Activated CD4-positive, alpha-beta T cell treated with anti-CD3 and anti-CD28 coated beads for 4 hours (primary cell): ENCODE results near the gene POMP.

Experiments
- DNase-seq, 2 donors: peaks; one replicate each; pipeline ENCODE4 v3.0.0-alpha.2; 2020

The POMP gene, protein sequence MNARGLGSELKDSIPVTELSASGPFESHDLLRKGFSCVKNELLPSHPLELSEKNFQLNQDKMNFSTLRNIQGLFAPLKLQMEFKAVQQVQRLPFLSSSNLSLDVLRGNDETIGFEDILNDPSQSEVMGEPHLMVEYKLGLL

DNA sequence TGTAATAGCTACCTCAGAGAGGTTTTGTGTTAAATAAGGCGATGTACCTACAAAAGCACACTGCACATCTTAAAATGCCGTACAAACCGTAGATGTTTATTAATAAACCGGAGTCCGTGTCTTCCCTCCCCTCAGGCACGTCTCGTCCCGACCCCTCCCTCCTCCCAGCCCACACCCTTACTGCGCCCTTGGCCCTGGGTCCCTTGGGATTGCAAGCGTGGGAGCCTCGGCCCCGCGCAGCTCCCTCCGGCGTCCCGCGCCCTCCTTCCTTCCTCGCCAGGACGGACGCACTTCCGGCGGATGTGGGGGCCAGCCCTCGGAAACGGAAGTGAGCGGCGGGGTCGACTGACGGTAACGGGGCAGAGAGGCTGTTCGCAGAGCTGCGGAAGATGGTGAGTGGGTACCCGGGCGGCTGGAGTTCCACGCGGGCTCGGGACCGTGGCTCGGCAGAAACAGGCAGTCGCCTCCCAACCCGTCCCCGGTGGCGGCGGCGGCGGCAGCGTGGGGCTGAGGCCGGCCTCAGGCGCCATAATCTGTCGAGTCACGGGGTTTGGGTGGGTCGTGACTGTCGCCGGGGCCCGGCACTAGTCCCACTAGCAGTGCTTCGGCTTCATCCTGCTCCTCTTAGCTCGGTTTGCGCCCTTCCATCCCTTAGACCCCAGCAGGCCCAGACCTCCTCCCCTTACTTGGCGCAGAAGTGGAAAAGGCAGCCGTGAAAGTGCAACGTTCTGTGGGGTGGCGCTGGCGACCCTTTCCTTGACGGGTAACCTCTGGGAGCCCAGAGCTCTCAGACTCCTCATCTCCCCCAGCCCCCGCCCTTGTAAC, at the start of gene POMP:
POMP (plus strand) TSS at position 335 of the 825 bp plus-strand sequence; CDS start at position 390, 55 bp downstream.
- peak; percentile 87 for DNase-seq

DNA sequence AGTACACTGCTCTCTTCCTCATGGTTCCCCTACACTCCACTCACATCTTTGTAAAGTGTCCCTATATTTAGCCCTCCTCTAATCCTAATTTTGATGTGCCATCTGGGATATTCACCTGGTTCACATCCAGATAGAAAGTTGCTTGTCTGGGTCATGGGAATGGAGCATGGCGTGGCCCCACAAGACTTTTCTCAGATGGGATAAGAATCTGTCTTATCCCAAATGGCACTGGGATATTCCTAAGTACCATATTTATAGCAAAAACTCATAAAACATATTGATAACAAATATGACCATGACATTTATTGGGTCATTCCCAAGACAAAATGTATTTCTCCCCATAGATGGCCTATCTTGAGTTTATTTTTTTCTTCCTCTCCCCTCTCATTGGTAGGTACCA, 49.5 kb upstream of the POMP start:
- DNase-seq: no peak

DNA sequence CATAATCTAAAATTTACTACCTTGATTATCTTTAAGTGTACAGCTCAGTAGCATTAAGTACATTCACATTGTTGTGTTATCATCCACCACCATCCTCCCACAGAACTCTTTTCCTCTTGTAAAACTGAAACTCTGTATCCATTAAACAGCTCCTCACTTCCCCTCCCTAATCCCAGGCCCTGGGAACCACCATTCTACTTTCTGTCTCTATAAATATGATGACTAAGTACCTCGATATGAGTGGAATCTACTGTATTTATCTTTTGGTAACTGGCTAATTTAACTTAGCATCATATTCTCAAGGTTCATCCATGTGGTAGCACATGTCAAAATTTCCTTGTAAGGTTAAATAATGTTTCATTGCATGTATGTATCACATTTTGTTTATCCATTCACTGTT, 49.0 kb upstream of the POMP start:
- DNase-seq: no peak

DNA sequence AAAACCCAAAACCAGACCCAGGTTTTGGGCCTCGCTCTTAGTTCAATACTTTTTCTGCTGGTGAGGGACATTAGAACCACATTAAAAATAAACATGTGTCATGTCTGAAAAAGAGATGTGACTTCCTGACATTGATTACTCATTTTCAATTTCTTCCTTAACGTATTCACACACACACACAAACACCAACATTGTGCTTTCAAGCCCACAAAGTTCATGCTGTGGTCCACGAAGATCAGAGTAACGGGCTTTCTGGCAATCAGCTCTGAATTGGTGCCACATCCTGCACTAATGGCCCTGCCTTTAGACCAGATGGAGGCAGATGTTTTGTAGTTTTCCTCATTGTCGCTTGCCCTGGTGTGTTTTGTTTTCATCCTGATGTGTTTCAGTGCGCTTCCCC, 47.9 kb upstream of the POMP start:
- no peak for DNase-seq

DNA sequence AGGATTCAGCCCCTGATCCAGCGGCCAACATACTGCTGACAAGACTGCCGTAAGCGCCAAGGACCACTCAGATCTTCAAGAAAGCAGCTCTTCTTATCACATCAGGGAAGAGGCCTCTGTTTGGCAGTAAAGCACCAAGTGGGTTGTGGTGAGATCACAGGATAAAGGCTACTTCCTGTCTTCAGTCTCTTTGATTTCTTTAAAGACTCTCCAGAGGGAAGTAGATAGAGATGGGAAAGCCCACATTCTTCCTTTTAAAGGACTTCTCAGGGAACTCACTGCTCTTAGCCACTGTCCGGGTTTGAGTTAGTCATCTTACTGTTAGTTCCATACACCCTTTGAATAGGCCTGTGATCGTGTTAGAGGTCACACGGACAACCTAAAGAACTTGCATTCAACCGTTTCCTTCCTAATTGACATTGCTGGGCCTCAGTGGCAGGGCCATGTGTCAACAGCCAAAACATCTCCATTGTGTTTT, 47.2 kb upstream of the POMP start:
- DNase-seq: no peak

DNA sequence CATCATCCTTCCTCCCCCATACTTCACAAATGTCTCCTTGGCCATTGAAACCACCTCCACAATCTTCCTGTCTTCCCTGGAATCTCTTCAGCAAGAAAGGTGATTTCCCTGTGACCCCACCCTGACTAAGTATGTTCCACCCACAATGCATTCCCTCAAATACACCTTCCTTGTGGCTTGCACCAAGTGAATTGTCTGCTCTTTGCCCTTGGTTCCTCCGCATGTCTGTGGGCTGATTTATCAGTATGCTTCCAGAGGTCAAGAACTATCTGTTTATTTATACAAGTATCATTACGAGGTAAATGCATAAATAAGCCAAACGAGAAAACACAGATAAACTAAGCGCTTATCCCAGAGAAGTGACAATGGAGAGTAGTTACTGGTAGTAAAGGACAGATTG, 45.4 kb upstream of the POMP start:
- DNase-seq: no peak

DNA sequence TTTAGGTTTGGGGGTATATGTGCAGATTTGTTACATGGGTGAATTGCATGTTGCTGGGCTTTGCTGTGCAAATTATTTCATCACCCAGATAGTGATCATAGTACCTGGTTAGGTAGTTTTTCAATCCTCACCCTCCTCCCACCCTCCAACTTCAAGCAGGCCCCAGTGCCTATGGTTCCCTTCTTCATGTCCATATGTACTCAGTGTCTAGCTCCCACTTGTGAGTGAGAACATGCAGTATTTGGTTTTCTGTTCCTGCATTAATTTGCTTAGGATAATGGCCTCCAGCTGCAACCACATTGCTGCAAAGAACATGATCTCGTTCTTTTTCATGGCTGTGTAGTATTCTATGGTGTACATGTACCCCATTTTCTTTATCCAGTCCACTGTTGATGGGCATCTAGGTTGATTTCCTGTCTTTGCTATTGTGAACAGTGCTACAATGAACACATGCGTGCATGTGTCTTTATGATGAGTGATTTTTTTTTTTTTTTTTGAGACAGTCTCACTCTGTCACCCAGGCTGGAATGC, 42.9 kb upstream of the POMP start:
- no peak for DNase-seq

DNA sequence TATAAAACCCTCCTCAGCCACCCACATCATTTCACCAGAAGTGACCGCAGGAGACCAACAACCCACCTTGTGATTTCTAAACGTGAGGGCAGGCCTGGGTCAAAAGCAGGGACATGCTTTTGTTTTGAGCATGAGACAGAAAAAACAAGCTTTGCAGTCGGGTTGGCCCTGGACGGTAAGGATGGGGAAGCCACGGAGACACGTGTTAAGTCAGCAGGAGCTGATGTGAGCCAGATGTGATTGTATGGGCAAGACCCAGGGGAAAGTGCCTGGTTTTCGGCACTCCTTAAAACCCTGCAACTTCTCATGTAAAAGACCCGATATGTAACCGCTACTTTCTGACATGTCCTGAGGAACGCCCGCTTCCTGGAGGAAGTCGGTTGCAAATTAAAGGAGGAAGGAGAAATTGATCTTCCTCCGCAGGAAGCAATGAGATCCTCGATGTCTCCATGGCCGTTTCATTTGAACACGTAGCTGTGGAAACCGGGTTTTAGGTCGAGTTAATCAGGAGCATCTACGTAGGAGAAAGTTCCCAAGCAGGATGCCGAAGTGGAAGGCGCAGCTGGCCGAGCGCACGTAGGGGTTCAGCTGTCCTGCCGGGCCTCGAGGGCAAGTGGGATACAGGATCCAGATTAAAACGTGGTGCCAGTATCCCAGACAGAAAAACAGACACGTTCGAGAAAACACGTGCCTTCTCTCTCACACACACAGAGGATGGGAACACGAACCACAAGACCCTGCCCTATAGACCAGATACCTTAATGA, 40.5 kb upstream of the POMP start:
- DNase-seq: no peak

DNA sequence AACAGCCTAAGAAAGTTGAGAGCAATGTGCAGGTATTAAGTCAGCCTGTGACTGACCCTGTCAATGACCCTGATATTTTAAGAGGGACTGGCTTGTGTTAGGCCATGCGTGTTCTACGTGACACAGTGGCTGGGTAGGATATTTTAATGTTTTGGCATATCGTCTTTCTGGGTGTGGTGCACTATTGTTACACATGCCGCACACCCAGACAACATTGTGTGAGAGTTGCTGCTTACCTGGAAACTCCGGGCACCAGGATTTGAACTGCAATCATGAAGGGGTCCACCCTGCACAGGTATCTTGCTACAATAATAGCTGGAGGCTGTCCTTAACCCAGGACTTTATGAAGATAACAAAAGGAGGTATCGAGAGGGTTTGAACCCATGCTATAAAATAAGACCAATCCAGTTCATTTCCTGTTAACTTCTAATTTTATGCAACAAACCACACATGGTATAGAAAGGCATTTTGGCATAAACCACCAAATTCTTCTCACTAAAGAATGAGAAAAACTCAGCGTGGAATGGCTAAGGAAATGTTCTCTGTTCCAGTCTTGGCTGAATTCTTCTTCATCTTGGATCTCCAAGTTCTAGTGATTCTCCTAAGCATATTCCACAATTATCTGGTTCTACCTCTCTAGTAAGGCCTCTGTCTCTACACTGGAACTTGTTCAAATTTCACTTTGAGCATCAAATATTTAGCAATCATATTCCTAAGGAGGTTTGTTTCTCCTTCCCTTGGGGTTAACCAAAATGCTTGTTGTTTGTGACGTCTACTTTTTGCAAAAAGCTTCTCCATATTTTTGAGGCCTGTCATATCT, 38.7 kb upstream of the POMP start:
- DNase-seq: no peak

DNA sequence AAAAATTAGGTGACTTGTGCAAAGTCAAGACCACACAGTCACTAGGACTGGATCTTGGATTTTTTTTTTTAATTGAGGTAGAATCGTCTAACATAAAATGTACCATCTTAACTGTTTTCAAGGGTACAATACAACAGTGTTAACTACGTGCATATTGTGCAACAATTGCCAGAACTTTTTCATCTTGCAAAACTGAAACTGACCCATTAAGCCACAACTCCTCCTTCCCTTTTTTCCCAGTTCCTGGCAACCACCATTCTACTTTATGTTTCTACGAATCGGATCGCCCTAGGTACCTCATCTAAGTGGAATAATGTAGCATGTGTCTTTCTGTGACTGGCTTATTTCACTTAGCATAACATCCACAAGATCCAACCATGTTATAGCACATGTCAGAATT, 37.5 kb upstream of the POMP start:
- DNase-seq: no peak

DNA sequence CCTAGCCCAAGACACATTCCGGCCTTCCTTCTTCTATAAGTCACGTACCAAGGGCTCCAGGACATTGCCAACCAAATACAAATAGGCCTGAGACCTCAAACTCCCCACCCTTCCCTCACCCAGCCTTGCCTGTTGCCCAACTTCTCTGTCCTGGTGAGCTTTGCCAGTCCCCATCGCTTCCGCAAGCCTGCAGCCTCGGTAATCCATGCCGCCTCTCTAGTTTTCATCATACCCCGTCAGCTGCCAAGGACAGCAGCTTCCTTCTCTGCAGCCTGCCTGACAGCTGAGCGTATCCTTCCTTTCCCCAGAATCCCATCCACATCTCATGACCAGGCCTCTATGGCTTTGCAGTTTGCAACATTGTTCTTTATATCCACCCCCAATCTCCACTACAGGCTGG, 36.6 kb upstream of the POMP start:
- DNase-seq: no peak

DNA sequence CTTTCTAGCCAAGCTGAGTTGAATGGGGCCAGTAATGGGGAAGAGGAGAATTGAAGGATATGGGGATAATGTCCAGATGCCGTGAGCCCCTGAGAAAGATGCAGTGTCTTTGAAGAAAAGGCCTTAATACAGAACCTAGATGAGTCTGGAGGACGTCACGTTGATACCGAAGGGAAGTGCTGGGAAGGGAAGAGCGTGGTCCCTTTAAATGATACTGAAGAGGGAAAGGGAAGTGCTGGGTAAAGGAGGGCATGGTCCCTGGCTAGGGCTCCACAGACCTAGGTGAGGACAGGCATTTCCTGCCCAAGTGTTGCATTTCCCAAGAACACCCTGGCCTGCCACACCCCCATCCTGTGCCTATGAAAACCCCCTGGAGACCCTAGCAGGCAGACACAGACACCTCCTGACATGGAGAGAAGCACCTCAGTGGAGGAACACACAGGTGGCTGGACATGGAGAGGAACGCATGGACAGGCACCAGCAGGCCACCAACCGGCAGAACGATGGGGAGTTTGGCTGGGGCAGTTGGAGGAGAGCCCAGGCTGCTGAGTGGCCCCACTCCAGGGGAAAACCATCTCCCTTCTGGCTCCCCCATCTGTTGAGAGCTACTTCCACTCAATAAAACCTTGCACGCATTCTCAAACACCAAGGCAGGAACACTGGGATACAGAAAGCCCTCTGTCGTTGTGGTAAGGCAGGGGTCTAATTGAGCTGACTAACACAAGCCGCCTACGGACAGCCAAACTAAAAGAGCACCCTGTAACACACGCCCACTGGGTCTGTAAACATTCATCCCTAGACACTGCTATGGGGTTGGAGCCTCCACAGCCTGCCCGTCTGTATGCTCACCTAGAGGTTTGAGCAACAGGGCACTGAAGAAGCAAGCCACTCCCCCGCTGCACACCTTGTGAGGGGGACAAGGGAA, 34.9 kb upstream of the POMP start:
- DNase-seq: no peak

DNA sequence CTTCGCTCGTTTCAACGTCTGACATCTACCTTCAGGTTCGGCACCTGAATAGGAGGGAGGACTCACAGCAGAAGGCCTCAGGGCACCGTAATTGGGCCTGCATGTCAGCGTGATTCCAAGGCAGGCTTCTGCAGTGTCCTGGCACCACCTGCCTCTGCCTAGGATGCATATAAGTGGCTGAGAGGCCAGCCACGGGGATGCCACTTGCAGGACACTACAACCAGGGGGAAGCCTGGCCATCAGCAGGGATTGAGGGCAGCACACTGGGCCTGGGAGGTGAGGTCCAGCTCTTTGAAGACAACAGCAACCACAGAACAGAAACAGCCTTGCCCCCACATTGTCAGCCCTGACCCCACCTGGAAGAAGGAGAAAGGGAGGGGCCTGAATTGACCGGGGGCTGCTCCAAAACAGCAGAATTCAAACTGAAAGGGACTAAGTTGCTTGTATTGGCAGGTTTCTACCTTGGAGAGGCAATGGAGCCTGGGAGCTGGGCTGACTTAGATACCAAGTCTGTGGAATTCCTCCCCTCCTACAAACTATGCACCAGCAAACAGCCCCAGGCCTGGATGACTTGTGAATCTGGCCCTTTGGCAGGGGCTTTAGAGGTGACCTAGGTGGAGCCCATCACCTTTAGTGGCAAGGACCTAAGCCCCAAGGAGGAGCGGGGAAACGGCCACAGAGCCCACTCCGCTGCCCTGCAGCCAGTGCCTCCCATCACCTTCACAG, 34.1 kb upstream of the POMP start:
- no peak for DNase-seq

DNA sequence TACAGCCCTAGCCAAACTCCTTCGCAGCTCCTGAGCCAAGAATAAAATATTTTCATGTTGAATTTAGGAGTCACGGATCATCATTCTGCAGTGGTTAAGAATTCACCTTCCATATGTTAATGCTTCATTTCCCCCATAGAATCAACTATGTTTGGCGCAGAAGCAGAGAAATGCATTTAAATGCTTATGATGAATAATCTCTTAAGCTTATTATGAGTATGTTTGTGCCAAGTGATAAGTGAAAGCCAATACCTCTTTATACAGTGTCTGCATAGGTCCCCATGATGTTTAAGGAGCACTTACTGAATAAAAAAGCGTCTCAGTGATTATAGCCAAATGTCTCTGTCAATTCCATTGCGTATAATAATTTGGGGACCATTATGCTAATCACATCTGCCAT, 32.7 kb upstream of the POMP start:
- no peak for DNase-seq

DNA sequence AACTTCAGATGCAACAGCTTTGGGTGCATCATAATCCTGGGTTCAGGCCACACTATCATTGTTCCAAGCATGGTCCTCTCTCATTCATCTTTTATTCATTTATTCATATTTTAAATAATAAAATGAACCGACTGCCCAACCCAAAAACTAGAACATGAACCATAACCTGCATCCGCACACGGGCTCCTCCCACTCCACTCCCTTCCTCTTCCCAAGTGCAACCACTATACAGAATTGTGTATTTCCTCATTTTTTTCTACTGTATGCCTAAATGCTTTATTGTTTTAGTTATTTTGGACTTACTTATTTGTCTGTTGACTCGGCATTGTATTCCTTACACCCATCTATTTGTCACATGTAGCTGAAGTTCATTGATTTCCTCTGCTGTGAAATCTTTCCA, 30.7 kb upstream of the POMP start:
- no peak for DNase-seq

DNA sequence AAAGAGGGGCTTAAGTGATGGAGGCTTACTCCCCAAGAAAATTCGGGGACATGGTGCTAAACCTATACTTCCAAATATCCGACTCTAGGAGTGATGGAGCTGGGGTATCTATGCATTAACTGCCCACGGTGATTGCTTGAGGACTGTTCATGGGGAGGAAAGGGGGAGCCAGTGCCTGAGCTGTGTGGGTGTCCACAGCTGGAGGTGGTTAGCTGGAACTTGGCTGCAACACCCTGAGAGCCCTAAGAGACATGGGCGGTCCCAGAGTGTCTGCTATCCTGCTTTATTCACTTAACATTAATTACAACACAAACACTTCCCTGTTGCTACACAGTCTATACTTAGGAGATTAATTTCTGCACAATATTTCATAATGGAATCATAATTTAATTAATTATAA, 28.1 kb upstream of the POMP start:
- no peak for DNase-seq

DNA sequence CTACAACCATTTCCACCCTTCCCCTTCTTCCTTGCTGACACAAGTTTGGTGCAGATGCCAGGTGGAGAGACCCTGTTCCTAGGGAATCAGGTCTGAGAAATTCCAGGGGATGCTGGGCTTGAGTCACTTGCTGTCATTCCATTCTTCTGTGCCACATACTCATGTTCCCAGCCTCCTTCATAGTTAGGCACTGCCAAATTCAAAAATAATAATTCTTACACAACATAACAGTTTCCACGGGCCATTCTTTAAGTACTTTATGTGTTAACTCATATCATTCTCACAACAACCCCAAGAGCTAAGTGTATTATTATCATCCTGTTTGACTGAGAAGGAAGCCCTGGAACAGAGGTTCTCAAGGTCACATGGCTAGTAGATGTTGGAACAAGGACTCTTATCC, 27.1 kb upstream of the POMP start:
- DNase-seq: no peak

DNA sequence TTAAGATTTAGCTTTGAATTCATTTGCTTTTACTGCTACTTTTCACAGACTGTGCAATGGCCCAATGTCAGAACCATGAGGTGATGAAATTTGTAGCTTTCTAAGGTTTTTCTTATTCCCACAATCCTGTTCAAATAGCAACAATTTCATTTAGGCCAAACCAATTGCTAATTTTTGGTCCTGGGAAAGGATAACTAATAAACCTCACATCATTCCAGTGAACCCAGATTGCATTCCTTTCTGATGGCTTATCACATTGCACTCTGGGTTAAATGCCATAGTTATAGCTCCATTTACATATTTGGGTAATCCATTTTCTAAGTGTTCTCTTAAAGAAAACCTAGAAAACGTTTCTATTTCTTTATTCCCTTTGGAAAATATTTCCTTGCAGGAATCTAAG, 22.9 kb upstream of the POMP start:
- DNase-seq: no peak

DNA sequence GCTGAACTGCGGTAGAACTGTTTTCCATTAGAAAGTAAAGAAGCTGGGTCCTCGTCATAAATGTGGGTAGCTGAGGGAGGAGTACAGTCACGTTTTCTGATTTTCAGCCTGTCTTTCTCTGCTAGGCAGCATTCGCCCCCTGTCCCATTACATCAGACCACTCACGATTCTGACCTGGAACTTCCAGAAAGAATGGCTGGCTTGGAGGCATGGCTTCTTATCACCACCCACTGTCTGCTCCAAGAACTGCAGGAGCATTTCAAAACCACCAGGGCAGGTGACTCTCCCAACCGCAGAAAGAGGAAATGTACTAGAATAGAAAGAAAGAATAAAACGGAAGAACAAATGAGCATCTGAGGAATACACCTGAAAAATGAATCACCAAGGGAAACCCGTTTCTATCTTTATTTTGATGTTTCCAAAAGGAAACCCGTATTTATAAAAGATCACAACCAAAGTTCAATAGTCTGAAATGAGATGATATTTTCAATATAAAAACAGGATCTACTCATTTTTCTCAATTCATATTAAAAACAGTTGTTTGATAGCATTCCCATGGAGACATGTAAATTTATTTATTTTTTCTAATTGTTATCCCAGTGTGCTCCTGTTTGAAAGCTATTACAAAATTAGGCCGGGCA, 22.1 kb upstream of the POMP start:
- peak in 1 of 2 donors; percentile 47 for DNase-seq

DNA sequence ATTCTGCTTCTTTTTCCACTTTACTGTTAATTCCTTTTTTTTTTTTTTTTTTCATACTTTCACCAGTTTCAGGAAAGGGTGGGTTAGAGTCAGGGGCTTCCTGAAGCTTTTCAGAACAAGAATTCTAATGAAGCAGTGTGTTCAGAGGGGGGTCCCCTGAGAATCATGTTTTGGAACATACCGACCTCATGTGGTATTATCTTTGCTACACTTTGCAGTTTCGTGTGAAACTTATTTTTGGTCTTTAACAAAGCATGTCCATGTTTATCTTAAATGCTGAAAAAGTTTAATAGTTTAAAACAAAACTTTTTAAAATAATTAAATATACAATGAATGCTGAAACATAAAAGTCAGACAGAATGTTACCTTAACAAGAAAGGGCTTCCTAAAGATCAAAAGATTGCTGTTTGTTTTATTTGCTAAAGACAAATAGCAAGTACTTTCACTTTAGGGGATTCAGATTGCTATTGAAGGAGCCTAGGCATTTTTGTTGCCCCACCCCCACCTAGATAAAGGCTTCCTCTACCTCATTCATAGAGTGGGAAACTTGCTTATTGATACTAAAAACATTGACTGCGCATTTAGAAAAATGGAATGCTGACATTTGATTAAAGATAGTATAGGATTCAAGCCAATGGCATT, 21.1 kb upstream of the POMP start:
- DNase-seq: no peak
